KMS-11 (cell line): ENCODE results near the gene PHYH.

Experiments used
- H2AFZ ChIP-seq: fragments of 200-600 bp; sonication (generic); 2 replicates; pipeline ENCODE4 v1.6.1; 2016; ENCODE audit warnings: antibody characterized with exemption, mixed run types, low read depth
- H3K27ac ChIP-seq: fragments of 200-600 bp; sonication (generic); 2 replicates; pipeline ENCODE4 v1.6.1; 2016; ENCODE audit warnings: mild to moderate bottlenecking, mixed run types
- H3K27me3 ChIP-seq: fragments of 200-600 bp; sonication (generic); 2 replicates; pipeline ENCODE4 v1.6.1; 2017; ENCODE audit warnings: mild to moderate bottlenecking, low read depth, mixed run types, moderate library complexity; ENCODE audit not compliant: insufficient read depth
- H3K36me3 ChIP-seq: fragments of 200-600 bp; sonication (generic); 2 replicates; pipeline ENCODE4 v1.6.1; 2017; ENCODE audit warnings: mild to moderate bottlenecking, mixed run types; ENCODE audit not compliant: insufficient read depth
- H3K4me1 ChIP-seq: fragments of 200-600 bp; sonication (generic); 2 replicates; pipeline ENCODE4 v1.6.1; 2016; ENCODE audit warnings: mild to moderate bottlenecking, low read depth, mixed run types; ENCODE audit not compliant: poor library complexity, severe bottlenecking
- H3K4me2 ChIP-seq: fragments of 200-600 bp; sonication (generic); 2 replicates; pipeline ENCODE4 v1.7.0; 2016; ENCODE audit warnings: mild to moderate bottlenecking, mixed run types
- H3K4me3 ChIP-seq: fragments of 200-600 bp; sonication (generic); IDR thresholded peaks from 2 replicates; pipeline ENCODE4 v1.6.1; 2017; ENCODE audit warnings: low read depth, low read length, mixed read lengths; ENCODE audit not compliant: insufficient read depth
- H3K79me2 ChIP-seq: fragments of 200-600 bp; sonication (generic); 2 replicates; pipeline ENCODE4 v1.6.1; 2016; ENCODE audit warnings: low read depth, mixed run types; ENCODE audit not compliant: insufficient read depth
- H3K9ac ChIP-seq: fragments of 200-600 bp; sonication (generic); 2 replicates; pipeline ENCODE4 v1.6.1; 2016; ENCODE audit warnings: mild to moderate bottlenecking, mixed run types
- H4K20me1 ChIP-seq: fragments of 200-600 bp; sonication (generic); 2 replicates; pipeline ENCODE4 v1.6.1; 2016; ENCODE audit warnings: mild to moderate bottlenecking, mixed run types; ENCODE audit not compliant: insufficient read depth
- CTCF ChIP-seq: fragments of 200-600 bp; sonication (generic); conservative IDR thresholded peaks from 2 replicates; pipeline ENCODE4 v1.6.1; 2017; ENCODE audit warnings: low read depth, mild to moderate bottlenecking, antibody characterized with exemption, low read length, moderate library complexity, mixed read lengths

The PHYH gene

GRCh38 chr10:13302821-13303555 is 3.1 kb upstream of the PHYH start:
- Histone ChIP-seq H2AFZ (peak overlapping the region; percentile 74), H3K4me1 (peaks cover 22% of the 10 kb centered on the region), H3K4me2 (peak overlapping the region; percentile 36; the same call in 1 of the 2 replicates), H3K27ac (peak overlapping the region; percentile 91; the same call in 1 of the 2 replicates), H3K79me2 (no peaks in the 10 kb centered on the region), H4K20me1 (no peaks in the 10 kb centered on the region), H3K27me3 (no peaks in the 10 kb centered on the region), H3K9ac (no peak overlapping the region), H3K4me3 (no peak overlapping the region), H3K36me3 (no peaks in the 10 kb centered on the region)
- TF ChIP-seq CTCF = no peak

GRCh38 chr10:13298748-13299436 is 972 bp downstream of the PHYH start:
- Histone ChIP-seq H2AFZ (peak overlapping the region; percentile 82), H3K79me2 (no peaks in the 10 kb centered on the region), H3K4me2 (peak overlapping the region; percentile 98), H3K9ac (peak overlapping the region; percentile 74), H4K20me1 (no peaks in the 10 kb centered on the region), H3K27ac (no peak overlapping the region), H3K36me3 (no peaks in the 10 kb centered on the region), H3K4me3 (no peak overlapping the region), H3K27me3 (no peaks in the 10 kb centered on the region), H3K4me1 (peaks cover 22% of the 10 kb centered on the region)
- TF ChIP-seq CTCF = no peak

- peaks cover 18% of the 10 kb centered on the region for H3K4me1 ChIP-seq
- no peak overlapping the region for H3K4me3 ChIP-seq
- TF ChIP-seq CTCF = no peak
- no peaks in the 10 kb centered on the region for H4K20me1 ChIP-seq
- no peak overlapping the region for H3K27ac ChIP-seq
- H3K27me3 ChIP-seq = no peaks in the 10 kb centered on the region
- H2AFZ ChIP-seq = no peak overlapping the region
- H3K9ac ChIP-seq = no peak overlapping the region
- H3K4me2 ChIP-seq = no peak overlapping the region
- H3K79me2 ChIP-seq = no peaks in the 10 kb centered on the region
- no peaks in the 10 kb centered on the region for H3K36me3 ChIP-seq
Observed at GRCh38 chr10:13296476-13296875, 3.4 kb downstream of the PHYH start.

- H2AFZ ChIP-seq = no peak overlapping the region
- no peaks in the 10 kb centered on the region for H3K36me3 ChIP-seq
- no peaks in the 10 kb centered on the region for H4K20me1 ChIP-seq
- H3K27me3 ChIP-seq = no peaks in the 10 kb centered on the region
- H3K4me3 ChIP-seq = no peak overlapping the region
- no peak overlapping the region for H3K27ac ChIP-seq
- no peak overlapping the region for H3K4me2 ChIP-seq
- H3K9ac ChIP-seq = no peak overlapping the region
- no peak for TF ChIP-seq CTCF
- H3K4me1 ChIP-seq = peaks cover 4% of the 10 kb centered on the region
- H3K79me2 ChIP-seq = no peaks in the 10 kb centered on the region
Observed at GRCh38 chr10:13294784-13295183, 5.1 kb downstream of the PHYH start.
